GM18520 (cell line): ENCODE results near the gene ACAA1.
"Not testable (repeated sequence)": the region's sequence is repeated elsewhere in the genome, so short reads cannot be mapped to it uniquely, and the experiment has no call there.

Experiments used
- ATAC-seq: cut with Tn5 transposase; IDR thresholded peaks from one replicate; pipeline ENCODE4 v1.9.1; 2021; ENCODE audit not compliant: unreplicated experiment

Gene ACAA1

GRCh38 chr3:38083871-38084333, 53.0 kb downstream of the ACAA1 start:
- ATAC-seq = no peak

- ATAC-seq = not testable (repeated sequence)
Observed at GRCh38 chr3:38083254-38083653, 53.7 kb downstream of the ACAA1 start.

GRCh38 chr3:38082296-38082695, 54.6 kb downstream of the ACAA1 start:
- ATAC-seq = not testable (repeated sequence)

GRCh38 chr3:38077073-38077472, 59.9 kb downstream of the ACAA1 start:
- ATAC-seq = not testable (repeated sequence)
